Activated CD8-positive, alpha-beta T cell treated with anti-CD3 and anti-CD28 coated beads, Interleukin-2, amount 10 ng/mL, durations not matched to agents 7 days and 5 days (primary cell): Measurements from ENCODE around the gene KBTBD2. TPM values are rescaled to one million over a fixed set of nuclear protein-coding genes. Genes with fewer than 3 reads are reported as not detected.
"Not testable (repeated sequence)": the region's sequence is repeated elsewhere in the genome, so short reads cannot be mapped to it uniquely, and the experiment has no call there.

Experiments used
- ATAC-seq: fragments of 150-1000 bp; cut with Tn5 transposase; one replicate; pipeline ENCODE4 v1.10.0; 2021; ENCODE audit warnings: moderate library complexity
- CTCF ChIA-PET: fragments of 350-600 bp; sonication (Branson Sonifier 250); formaldehyde crosslinking; loops from one replicate; lab custom pipeline; 2021; ENCODE audit warnings: antibody characterized with exemption; lab: Charles Lee
- POLR2A ChIA-PET: fragments of 350-600 bp; sonication (Branson Sonifier 250); formaldehyde crosslinking; loops from one replicate; lab custom pipeline; 2021; ENCODE audit warnings: antibody characterized with exemption; lab: Charles Lee
- DNase-seq: peaks from one replicate; pipeline ENCODE4 v3.0.0-alpha.2; 2020
- H3K27ac Mint-ChIP-seq: one replicate; pipeline ENCODE4 v1.8.0; 2021; ENCODE audit warnings: mild to moderate bottlenecking, mixed read lengths
- H3K27me3 Mint-ChIP-seq: one replicate; pipeline ENCODE4 v1.8.0; 2021; ENCODE audit warnings: low read depth, mixed read lengths
- H3K36me3 Mint-ChIP-seq: one replicate; pipeline ENCODE4 v1.8.0; 2021; ENCODE audit warnings: low read depth, mixed read lengths
- H3K4me1 Mint-ChIP-seq: one replicate; pipeline ENCODE4 v1.8.0; 2021; ENCODE audit warnings: low read depth, mixed read lengths
- H3K4me3 Mint-ChIP-seq: one replicate; pipeline ENCODE4 v1.8.0; 2021; ENCODE audit warnings: mild to moderate bottlenecking, mixed read lengths
- H3K9me3 Mint-ChIP-seq: one replicate; pipeline ENCODE4 v1.8.0; 2022; ENCODE audit warnings: mixed read lengths; ENCODE audit not compliant: insufficient read depth
- total RNA-seq, 2 experiments: library from RNA; stranded (reverse); gene quantifications; one replicate each; pipeline ENCODE4 v1.2.3, GENCODE V29; 2021

KBTBD2 gene
- total RNA-seq, 2 experiments from 2014 or later: 37.4 to 37.8 TPM

DNA sequence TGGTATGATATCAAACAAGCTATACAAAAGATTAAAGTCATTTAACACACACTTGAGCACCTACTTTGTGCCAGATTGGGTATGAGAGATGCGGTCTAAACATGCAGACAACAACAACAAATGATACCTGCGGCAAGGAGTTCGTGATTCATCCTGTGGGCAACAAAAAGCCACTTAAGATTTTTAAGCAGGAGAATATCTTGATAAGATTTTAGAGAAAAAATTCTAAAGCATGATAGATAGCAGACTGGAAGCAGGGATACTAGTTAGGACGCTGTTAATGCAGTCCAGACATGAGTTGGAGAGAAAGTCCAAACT lies 1.6 kb upstream of the KBTBD2 start:
- H3K4me3 Mint-ChIP-seq: peak overlapping the region; percentile 80
- H3K9me3 Mint-ChIP-seq: no peaks in the 10 kb centered on the region
- CTCF ChIA-PET: interaction anchor here (1.4 to 3.0 kb wide), 10 partner anchors 8 to 215 kb away, joined by 3 to 23 read pairs (median 6); partner anchors contain the start of genes NT5C3A and RP9
- H3K27me3 Mint-ChIP-seq: peaks cover 6% of the 10 kb centered on the region
- no peak for ATAC-seq
- H3K27ac Mint-ChIP-seq: peak overlapping the region; percentile 91
- peaks cover 17% of the 10 kb centered on the region for H3K36me3 Mint-ChIP-seq
- POLR2A ChIA-PET: interaction anchor here (0.9 to 7.1 kb wide), 5 partner anchors 8 to 147 kb away, joined by 3 to 71 read pairs (median 7); no protein-coding TSS in a partner anchor
- no peak for DNase-seq
- H3K4me1 Mint-ChIP-seq: peaks cover 30% of the 10 kb centered on the region

DNA sequence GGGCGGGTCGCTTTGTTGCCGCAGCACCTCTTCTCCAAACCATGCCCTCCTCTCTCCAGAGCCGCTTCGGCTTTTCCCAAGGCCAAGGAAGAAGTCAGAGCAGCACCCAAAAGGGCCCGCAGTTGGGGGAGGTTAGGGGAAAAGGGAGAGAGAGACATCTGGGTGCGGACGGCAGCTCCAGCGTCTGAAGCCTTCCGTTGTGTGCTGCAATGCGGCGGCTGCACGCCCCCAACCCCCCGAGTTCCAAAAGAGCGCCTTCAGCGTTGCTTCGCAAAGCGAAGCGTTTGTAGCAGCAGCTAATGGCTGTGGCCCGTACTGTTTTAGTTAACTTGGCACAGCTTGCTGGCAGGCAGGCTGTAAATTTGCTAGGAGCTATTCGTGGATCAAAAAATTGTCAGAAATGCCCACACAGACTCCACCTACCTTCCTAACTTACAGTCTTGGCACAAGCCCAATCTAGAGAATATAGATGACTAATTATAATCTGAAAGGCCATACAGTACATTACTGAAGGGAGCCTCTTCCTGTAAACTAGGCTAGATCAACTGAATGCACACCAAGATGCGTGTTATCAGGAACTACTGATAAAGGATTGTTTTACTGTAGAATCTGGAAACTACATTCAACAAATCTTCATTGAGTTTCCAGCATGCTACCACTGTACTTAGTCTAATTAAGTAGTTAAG lies 1.1 kb upstream of the KBTBD2 start:
- ChIA-PET CTCF (interaction anchor here (1.4 to 3.0 kb wide), 10 partner anchors 8 to 216 kb away, joined by 3 to 23 read pairs (median 6); partner anchors contain the start of genes NT5C3A and RP9), POLR2A (interaction anchor here (0.7 to 7.1 kb wide), 12 partner anchors 9 to 397 kb away, joined by 3 to 71 read pairs (median 6); partner anchors contain the start of genes AVL9 and NT5C3A)
- H3K36me3 Mint-ChIP-seq: peaks cover 20% of the 10 kb centered on the region
- H3K4me3 Mint-ChIP-seq: peak overlapping the region; percentile 80
- H3K27me3 Mint-ChIP-seq: peaks cover 6% of the 10 kb centered on the region
- H3K27ac Mint-ChIP-seq: peak overlapping the region; percentile 91
- peak; percentile 6 for ATAC-seq
- peak; percentile 63 for DNase-seq
- H3K9me3 Mint-ChIP-seq: no peaks in the 10 kb centered on the region
- peaks cover 34% of the 10 kb centered on the region for H3K4me1 Mint-ChIP-seq

DNA sequence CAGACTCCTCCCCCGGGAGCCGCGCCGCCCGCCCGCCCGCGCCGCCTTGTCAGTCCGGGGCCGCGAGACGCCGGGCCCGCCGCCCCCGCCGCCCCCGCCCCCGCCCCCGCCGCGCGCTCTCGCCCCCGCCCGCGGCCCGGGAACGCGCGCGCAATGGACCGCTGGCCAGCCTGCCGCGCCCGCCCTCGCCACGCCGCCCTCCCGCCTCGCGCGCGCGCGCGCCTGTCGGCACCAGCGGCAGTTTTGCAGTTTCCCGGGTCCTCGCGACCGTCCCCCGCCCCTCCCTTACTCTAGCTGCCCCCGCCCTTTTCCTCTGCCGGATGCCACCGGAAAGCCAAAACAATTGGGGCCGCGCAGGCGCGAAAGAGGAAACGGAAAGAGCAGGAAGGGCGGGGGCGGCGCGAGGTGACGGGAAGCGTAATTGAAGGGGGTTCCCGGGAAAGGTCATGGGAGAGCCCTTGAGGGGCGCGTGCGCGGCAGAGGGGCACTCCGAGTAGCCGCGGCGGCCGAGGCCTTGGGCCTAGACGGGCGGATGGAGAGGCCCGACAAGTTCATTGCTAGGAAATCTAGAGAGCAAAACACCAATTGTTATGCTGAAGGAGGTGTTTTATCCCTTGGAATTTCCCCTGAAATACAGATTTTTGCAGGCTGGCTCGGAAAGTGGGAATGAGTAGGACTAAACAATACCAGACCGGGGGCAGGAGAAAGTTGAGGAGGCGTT lies 400 bp upstream of the KBTBD2 start:
- Mint-ChIP-seq H3K4me3 (peak overlapping the region; percentile 80), H3K36me3 (peaks cover 25% of the 10 kb centered on the region), H3K27ac (peak overlapping the region; percentile 94), H3K27me3 (peaks cover 4% of the 10 kb centered on the region), H3K9me3 (no peaks in the 10 kb centered on the region), H3K4me1 (peaks cover 40% of the 10 kb centered on the region)
- ChIA-PET CTCF (interaction anchor here (1.4 to 3.0 kb wide), 12 partner anchors 9 to 216 kb away, joined by 3 to 23 read pairs (median 6); partner anchors contain the start of genes NT5C3A and RP9), POLR2A (interaction anchor here (0.6 to 7.1 kb wide), 13 partner anchors 9 to 396 kb away, joined by 3 to 71 read pairs (median 5); partner anchors contain the start of genes AVL9 and NT5C3A)
- ATAC-seq: peak; percentile 62
- peak; percentile 98 for DNase-seq

DNA sequence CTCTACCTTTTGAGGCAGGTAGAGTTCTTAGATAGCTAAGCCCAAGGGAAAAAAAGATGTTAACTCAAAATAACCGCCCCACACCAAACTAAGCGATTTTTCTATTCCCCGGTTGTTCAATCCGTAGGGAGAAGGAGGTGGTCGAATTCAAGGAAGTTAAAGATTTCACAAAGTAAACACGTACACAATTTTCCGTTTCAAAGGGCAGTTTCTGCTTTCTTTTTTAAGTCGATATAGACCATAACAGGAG lies 842 bp downstream of the KBTBD2 start:
- CTCF ChIA-PET: interaction anchor here (1.2 to 3.5 kb wide), 4 partner anchors 14 to 218 kb away, joined by 8 to 34 read pairs (median 10); partner anchors contain the start of gene RP9
- peaks cover 27% of the 10 kb centered on the region for H3K36me3 Mint-ChIP-seq
- H3K27ac Mint-ChIP-seq: peak overlapping the region; percentile 99
- POLR2A ChIA-PET: interaction anchor here (0.6 to 7.1 kb wide), 20 partner anchors 9 to 395 kb away, joined by 3 to 71 read pairs (median 4); partner anchors contain the start of genes AVL9 and NT5C3A
- H3K4me3 Mint-ChIP-seq: peak overlapping the region; percentile 95
- no peaks in the 10 kb centered on the region for H3K9me3 Mint-ChIP-seq
- ATAC-seq (no peak), DNase-seq (no peak)
- peaks cover 45% of the 10 kb centered on the region for H3K4me1 Mint-ChIP-seq
- peaks cover 2% of the 10 kb centered on the region for H3K27me3 Mint-ChIP-seq

DNA sequence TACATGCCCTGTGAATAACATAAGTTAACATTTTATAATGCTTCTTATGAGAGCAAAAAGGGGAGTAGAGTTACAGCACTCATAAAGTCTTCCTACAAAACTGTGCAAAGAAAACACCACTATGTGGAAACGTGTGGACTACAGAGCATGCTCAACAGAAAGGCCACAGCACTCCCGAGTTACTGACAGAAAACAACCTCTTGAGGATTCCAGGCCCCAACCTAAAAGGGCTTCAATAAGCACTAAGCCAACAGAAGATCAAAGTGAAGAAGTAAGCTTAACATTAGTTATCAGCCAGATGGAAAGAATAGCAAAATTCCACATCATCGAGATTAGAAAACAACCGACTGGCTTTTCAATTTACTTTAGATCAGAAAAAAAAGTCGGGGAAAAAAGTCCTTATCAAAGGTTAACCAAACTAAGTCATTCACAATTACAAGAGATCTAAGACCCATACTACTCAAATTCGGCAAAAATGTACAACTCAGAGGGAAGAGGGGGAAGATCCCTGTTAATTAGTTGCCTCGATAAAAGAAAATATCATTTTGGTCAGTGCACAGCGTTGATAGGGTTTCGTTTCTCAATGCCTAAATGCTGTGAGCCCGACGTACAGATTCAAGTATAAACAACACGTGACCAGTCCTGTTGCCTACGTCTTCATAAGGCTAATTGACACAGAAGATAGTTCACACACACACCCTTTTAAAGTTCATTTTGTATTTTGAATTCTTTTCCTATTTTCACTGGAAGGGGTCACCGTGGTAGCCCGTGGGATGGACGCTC lies 1.4 kb downstream of the KBTBD2 start:
- DNase-seq: peak; percentile 68
- POLR2A ChIA-PET: interaction anchor here (0.6 to 7.1 kb wide), 24 partner anchors 8 to 395 kb away, joined by 3 to 71 read pairs (median 4); partner anchors contain the start of genes AVL9 and NT5C3A
- Mint-ChIP-seq H3K4me3 (peak overlapping the region; percentile 95), H3K9me3 (no peaks in the 10 kb centered on the region), H3K36me3 (peaks cover 31% of the 10 kb centered on the region), H3K27ac (peak overlapping the region; percentile 99), H3K27me3 (no peaks in the 10 kb centered on the region), H3K4me1 (peaks cover 50% of the 10 kb centered on the region)
- CTCF ChIA-PET: interaction anchor here (0.9 to 3.5 kb wide), 7 partner anchors 11 to 218 kb away, joined by 3 to 34 read pairs (median 8); partner anchors contain the start of gene RP9
- peak; percentile 39 for ATAC-seq

DNA sequence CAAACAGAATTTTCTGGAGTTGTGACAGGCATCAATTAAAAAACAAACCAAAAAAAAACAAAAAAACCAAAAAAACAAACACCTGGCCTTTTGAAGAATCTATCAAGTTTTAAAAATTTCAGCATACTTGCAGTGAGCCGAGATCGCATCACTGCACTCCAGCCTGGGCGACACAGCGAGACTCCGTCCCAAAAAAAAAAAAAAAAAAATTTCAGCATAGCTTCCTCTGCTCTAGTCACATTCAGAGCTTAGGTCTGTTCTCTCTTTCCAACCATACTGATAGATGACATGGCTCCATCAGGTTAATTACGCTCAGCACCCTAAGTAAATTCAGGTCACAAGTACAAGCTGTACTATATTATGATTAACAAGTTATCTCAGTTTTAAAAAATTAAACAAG lies 3.1 kb downstream of the KBTBD2 start:
- Mint-ChIP-seq H3K4me1 (peaks cover 50% of the 10 kb centered on the region), H3K27ac (peak overlapping the region; percentile 44), H3K36me3 (peaks cover 33% of the 10 kb centered on the region), H3K4me3 (peak overlapping the region; percentile 38), H3K27me3 (no peaks in the 10 kb centered on the region), H3K9me3 (no peaks in the 10 kb centered on the region)
- POLR2A ChIA-PET: interaction anchor here (7.1 kb wide), 1 partner anchor 17 kb away, joined by 71 read pairs; no protein-coding TSS in a partner anchor
- ATAC-seq (no peak), DNase-seq (no peak)
- CTCF ChIA-PET: interaction anchor here (1.0 to 3.5 kb wide), 2 partner anchors 42 to 221 kb away, joined by 3 to 34 read pairs; partner anchors contain the start of gene RP9

DNA sequence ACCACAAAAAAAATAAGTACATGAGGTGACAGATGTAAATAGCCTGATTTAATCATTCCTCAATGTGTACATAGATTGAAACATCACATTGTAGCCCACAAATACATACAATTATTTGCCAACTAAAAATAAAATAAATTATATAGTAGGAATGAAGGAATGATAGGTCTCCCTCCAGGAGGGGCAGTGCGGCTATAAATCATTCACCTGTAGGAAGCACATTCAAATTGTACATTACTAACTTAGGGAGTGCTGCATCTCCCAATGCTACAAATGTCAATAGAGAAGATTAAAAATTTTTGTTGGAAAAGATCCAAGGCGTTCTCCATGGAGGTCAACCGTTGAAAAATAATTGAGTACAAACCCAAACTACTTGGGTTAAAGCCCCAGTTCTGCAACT lies 4.2 kb downstream of the KBTBD2 start:
- ATAC-seq (no peak), DNase-seq (no peak)
- peaks cover 44% of the 10 kb centered on the region for H3K4me1 Mint-ChIP-seq
- H3K9me3 Mint-ChIP-seq: no peaks in the 10 kb centered on the region
- POLR2A ChIA-PET: no interaction called here
- H3K4me3 Mint-ChIP-seq: no peak overlapping the region
- no peak overlapping the region for H3K27ac Mint-ChIP-seq
- CTCF ChIA-PET: no interaction called here
- no peaks in the 10 kb centered on the region for H3K27me3 Mint-ChIP-seq
- H3K36me3 Mint-ChIP-seq: peaks cover 33% of the 10 kb centered on the region

DNA sequence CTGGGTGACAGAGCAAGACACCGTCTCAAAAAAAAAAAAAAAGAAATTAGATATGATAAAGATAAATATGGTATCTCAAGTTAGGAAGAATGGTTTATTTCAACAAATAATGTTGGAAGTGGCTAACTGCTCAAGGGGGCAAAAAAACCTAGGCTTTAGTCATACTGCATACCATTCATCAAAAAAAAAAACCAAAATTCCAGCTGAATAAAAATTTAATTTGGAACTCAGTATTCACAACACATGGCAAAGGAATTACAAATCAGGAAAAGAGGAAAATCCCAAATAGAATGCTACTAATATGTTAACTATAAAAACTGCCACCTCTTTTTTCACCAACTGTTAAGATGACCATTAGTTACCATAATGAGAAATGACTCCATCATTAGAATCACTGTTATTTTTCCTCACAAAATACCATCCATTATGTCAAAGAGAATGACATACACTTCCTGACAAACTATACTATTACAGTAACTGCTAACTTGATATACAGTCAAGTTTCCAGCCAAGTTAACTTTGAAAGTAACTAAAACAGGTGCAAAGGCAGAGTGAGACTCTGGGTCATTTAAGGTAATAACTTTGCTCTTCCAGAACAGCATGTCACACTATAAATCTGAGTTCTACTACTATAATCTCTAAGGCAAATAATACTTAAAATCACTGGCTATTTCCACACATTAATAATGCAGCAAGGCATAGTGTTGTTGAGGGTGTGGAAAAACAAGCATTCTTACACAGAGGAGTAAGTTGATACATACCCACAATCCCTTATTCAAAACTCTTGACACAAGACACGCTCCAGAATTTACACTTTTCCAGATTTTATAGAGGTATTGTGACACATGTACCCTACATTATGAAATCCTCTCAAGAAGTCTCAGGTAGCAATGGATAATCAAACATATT lies 10.2 kb downstream of the KBTBD2 start:
- no peak overlapping the region for H3K4me3 Mint-ChIP-seq
- ChIA-PET POLR2A (interaction anchor here (1.1 kb wide), 1 partner anchor 9 kb away, joined by 3 read pairs; no protein-coding TSS in a partner anchor), CTCF (interaction anchor here (0.7 to 0.9 kb wide), 3 partner anchors 14 to 229 kb away, joined by 3 to 4 read pairs (median 3); no protein-coding TSS in a partner anchor)
- H3K36me3 Mint-ChIP-seq: peaks cover 28% of the 10 kb centered on the region
- H3K9me3 Mint-ChIP-seq: no peaks in the 10 kb centered on the region
- ATAC-seq (no peak), DNase-seq (no peak)
- no peaks in the 10 kb centered on the region for H3K27me3 Mint-ChIP-seq
- no peak overlapping the region for H3K27ac Mint-ChIP-seq
- H3K4me1 Mint-ChIP-seq: peaks cover 29% of the 10 kb centered on the region

DNA sequence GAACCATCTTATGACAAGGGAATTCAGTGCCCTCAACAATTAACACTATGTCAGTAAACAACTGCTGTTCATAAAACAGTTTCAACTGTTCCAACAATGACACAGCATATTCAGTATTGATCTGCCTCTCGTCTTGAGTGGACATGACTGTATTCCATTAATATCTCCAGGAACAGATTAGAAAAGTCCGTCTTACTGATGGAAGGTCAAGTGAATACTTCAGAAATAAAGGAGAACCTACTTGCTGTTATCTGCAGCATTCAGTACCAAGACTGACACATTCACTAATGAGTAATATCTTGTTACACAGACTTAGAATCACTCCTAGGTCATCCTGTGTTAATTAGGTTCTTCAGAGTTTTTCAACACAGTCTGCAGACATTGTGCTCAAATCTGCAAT lies 12.1 kb downstream of the KBTBD2 start:
- DNase-seq: no peak
- ChIA-PET CTCF (interaction anchor here (0.5 to 1.2 kb wide), 2 partner anchors 33 kb away, joined by 3 to 5 read pairs; no protein-coding TSS in a partner anchor), POLR2A (interaction anchor here (0.7 to 0.8 kb wide), 2 partner anchors 12 to 233 kb away, joined by 3 read pairs; partner anchors contain the start of gene KBTBD2)
- Mint-ChIP-seq H3K27ac (no peak overlapping the region), H3K36me3 (peaks cover 34% of the 10 kb centered on the region), H3K4me3 (no peak overlapping the region), H3K27me3 (no peaks in the 10 kb centered on the region), H3K4me1 (peaks cover 25% of the 10 kb centered on the region), H3K9me3 (no peaks in the 10 kb centered on the region)
- no peak for ATAC-seq

DNA sequence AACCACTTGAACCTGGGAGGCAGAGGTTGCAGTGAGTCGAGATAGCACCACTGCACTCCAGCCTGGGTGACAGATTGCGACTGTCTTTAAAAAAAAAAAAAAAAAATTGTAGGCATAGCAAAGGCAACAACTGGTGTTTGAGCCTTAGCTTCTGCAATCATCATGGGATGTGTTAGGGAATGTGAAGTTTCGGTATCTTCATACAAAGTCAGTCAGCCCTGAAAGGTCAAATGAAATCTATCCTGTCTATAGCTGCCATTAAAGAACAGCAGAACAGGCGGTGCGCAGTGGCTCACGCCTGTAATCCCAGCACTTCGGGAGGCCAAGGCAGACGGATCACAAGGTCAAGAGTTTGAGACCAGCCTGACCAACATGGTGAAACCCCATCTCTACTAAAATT lies 13.5 kb downstream of the KBTBD2 start:
- peaks cover 18% of the 10 kb centered on the region for H3K4me1 Mint-ChIP-seq
- not testable (repeated sequence) for H3K4me3 Mint-ChIP-seq, H3K9me3 Mint-ChIP-seq, H3K27ac Mint-ChIP-seq, H3K27me3 Mint-ChIP-seq, DNase-seq, ATAC-seq
- ChIA-PET CTCF (interaction anchor here (1.2 to 2.6 kb wide), 2 partner anchors 31 to 65 kb away, joined by 3 to 17 read pairs; no protein-coding TSS in a partner anchor), POLR2A (interaction anchor here (1.1 kb wide), 1 partner anchor 12 kb away, joined by 3 read pairs; no protein-coding TSS in a partner anchor)
- peaks cover 35% of the 10 kb centered on the region for H3K36me3 Mint-ChIP-seq
